Lower lobe of right lung (tissue), 2 donors: Measurements from ENCODE around the gene SLAMF7. TPM values are rescaled to one million over a fixed set of nuclear protein-coding genes. Genes with fewer than 3 reads are reported as not detected.

Experiments used
- ATAC-seq, 2 donors: fragments of 200-7000 bp; cut with Tn5 transposase; one replicate each; pipeline ENCODE4 v1.9.1; 2020 to 2022; ENCODE audit warnings: mild to moderate bottlenecking in 2 of 2, moderate library complexity in 2 of 2
- DNase-seq: peaks from one replicate; pipeline ENCODE4 v3.0.0-alpha.2; 2020
- H3K27ac ChIP-seq: fragments of 200-600 bp; one replicate; pipeline ENCODE4 v1.8.0; 2022
- H3K27me3 ChIP-seq: fragments of 200-600 bp; one replicate; pipeline ENCODE4 v1.8.0; 2022; ENCODE audit warnings: low read depth
- H3K36me3 ChIP-seq: fragments of 200-600 bp; one replicate; pipeline ENCODE4 v1.8.0; 2022; ENCODE audit warnings: mild to moderate bottlenecking
- H3K4me1 ChIP-seq: fragments of 200-600 bp; one replicate; pipeline ENCODE4 v1.8.0; 2022
- H3K4me3 ChIP-seq: fragments of 200-600 bp; one replicate; pipeline ENCODE4 v1.8.0; 2022; ENCODE audit warnings: mild to moderate bottlenecking
- H3K9me3 ChIP-seq: fragments of 200-600 bp; one replicate; pipeline ENCODE4 v1.8.0; 2022
- intact Hi-C: fragments of 100-400 bp; cut with DNase I; formaldehyde crosslinking; loops from one replicate; pipeline ENCODE4 v1.11.0; 2022
- total RNA-seq: library from RNA; stranded (reverse); fragmentation: NEBNext Ultra II Directional; extraction: Animal tissue kit (Norgen Biotek cat#: 25700); gene quantifications from one replicate; pipeline ENCODE4 v1.2.1, GENCODE V29; 2021
- TF ChIP-seq, protein P1 (sequence below): fragments of 200-600 bp; IDR thresholded peaks from one replicate; pipeline ENCODE4 v1.8.0; 2022; ENCODE audit warnings: antibody characterized with exemption, mild to moderate bottlenecking
- donor health status: DM: no; HTN: yes; CAD: no; lungs with severe emphysema.

The SLAMF7 gene
- total RNA-seq, 1 donor from 2014 or later, result 7.9 TPM

DNA sequence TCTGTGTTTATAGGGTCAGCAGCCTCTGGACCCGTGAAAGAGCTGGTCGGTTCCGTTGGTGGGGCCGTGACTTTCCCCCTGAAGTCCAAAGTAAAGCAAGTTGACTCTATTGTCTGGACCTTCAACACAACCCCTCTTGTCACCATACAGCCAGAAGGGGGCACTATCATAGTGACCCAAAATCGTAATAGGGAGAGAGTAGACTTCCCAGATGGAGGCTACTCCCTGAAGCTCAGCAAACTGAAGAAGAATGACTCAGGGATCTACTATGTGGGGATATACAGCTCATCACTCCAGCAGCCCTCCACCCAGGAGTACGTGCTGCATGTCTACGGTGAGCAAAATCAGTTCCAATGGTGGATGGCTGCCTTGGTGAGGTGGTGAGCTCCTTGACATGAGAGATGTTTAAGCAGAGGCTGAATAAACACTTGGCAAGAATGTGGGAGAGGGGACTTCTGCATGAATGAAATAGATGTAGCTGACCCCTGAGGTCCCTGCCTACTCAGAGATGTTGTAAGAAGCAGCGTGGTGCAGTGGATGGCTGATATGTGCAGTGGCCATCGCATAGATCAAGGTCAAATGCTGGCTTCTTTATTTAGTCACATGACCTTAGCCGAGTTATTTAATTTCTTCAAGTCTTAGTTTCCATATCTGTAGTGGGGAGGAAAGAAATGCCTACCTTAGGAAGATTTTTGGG lies 9.3 kb downstream of the SLAMF7 start:
- no peak overlapping the region for H3K4me3 ChIP-seq
- intact Hi-C loops, result no loop called here

DNA sequence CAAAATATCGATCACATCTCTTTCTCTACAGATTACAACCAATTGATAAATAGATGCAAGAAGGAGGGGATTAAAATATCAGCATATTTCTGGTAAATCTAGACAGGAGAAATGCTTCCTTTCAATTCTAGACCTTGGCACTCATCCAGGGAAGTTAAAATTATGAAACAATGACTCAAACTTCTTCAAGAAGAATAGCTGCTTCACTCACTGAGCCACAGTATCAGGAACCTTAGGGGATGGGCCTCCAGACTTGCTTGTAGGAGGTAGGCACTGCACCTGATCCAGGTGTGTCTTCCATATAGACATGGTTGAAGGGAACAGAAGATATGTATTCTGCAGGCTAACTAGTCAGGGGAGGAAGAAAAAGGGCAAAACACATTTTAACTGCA lies 9.8 kb downstream of the SLAMF7 start:
- no peak for ATAC-seq
- Histone ChIP-seq H3K4me1 (peaks cover 9% of the 10 kb centered on the region), H3K9me3 (no peaks in the 10 kb centered on the region), H3K27ac (no peak overlapping the region), H3K4me3 (no peak overlapping the region), H3K27me3 (no peaks in the 10 kb centered on the region), H3K36me3 (no peaks in the 10 kb centered on the region)
- DNase-seq, result no peak
- TF ChIP-seq, protein P1, sequence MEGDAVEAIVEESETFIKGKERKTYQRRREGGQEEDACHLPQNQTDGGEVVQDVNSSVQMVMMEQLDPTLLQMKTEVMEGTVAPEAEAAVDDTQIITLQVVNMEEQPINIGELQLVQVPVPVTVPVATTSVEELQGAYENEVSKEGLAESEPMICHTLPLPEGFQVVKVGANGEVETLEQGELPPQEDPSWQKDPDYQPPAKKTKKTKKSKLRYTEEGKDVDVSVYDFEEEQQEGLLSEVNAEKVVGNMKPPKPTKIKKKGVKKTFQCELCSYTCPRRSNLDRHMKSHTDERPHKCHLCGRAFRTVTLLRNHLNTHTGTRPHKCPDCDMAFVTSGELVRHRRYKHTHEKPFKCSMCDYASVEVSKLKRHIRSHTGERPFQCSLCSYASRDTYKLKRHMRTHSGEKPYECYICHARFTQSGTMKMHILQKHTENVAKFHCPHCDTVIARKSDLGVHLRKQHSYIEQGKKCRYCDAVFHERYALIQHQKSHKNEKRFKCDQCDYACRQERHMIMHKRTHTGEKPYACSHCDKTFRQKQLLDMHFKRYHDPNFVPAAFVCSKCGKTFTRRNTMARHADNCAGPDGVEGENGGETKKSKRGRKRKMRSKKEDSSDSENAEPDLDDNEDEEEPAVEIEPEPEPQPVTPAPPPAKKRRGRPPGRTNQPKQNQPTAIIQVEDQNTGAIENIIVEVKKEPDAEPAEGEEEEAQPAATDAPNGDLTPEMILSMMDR, result no peak
- intact Hi-C loops, result no loop called here

More for the DNA sequence above, 9.3 kb downstream of the SLAMF7 start:
- H3K36me3 ChIP-seq, result no peaks in the 10 kb centered on the region
- H3K27ac ChIP-seq, result no peak overlapping the region
- TF ChIP-seq, protein P1, result no peak
- no peaks in the 10 kb centered on the region for H3K27me3 ChIP-seq
- ATAC-seq (no peak), DNase-seq (no peak)
- no peaks in the 10 kb centered on the region for H3K9me3 ChIP-seq
- peaks cover 9% of the 10 kb centered on the region for H3K4me1 ChIP-seq

DNA sequence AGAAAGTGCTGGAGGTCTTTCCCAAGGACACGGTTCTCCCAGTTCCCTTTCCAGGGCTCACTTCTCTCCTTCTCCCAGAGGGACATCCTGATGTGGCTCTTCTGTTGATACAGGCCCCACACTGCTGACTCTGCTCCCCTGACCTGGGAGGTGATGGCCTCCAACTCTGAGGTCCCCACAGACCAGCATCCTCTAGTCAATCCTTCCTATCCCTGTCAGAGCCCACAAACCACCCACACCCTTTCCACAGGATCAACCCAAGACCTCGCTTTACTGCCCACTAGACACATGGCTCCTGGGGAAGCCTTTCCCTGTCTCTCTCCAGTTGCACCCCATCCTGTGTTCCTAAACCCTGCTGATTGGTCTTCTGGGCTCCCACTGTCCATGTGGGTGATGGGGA lies 11.6 kb downstream of the SLAMF7 start:
- Histone ChIP-seq H3K4me3 (no peak overlapping the region), H3K27me3 (no peaks in the 10 kb centered on the region), H3K9me3 (no peaks in the 10 kb centered on the region), H3K36me3 (no peaks in the 10 kb centered on the region), H3K27ac (no peak overlapping the region), H3K4me1 (peaks cover 9% of the 10 kb centered on the region)
- TF ChIP-seq, protein P1, result no peak
- ATAC-seq, result no peak
- intact Hi-C loops, result no loop called here
- no peak for DNase-seq

DNA sequence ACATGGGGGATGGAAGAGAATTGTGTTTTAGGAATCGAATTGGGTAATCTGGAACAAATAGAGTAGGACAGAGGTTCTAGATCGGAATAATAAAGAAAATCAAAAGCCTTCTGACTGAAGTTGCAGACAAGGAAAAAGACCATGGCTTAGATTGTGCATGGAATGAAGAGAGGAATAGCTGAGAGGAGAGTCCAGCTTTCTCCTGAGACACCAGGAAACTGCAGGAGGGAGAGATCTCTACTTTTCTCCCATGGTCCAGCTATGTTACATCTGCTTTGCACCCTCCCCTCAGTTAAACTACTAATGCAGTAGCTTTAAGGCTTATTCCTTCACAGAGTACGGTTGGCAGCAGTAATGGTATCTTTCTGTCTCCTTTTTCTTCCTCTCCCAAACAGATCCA lies 13.4 kb downstream of the SLAMF7 start:
- ATAC-seq, result no peak
- no peaks in the 10 kb centered on the region for H3K9me3 ChIP-seq

DNA sequence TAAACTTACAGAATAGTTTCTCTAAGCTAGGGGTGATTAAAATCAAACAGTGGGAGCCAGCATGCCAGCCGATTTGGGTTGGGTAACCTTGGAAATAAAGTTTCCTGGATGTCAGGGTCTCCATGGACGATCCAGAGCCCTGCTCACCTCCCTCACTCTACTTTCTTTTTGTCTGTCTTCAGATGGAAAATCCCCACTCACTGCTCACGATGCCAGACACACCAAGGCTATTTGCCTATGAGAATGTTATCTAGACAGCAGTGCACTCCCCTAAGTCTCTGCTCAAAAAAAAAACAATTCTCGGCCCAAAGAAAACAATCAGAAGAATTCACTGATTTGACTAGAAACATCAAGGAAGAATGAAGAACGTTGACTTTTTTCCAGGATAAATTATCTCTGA lies 13.9 kb downstream of the SLAMF7 start:
- Histone ChIP-seq H3K27me3 (no peaks in the 10 kb centered on the region), H3K9me3 (no peaks in the 10 kb centered on the region), H3K4me3 (no peak overlapping the region), H3K4me1 (peaks cover 9% of the 10 kb centered on the region), H3K27ac (no peak overlapping the region), H3K36me3 (no peaks in the 10 kb centered on the region)
- TF ChIP-seq, protein P1, result no peak
- intact Hi-C loops, result no loop called here
- ATAC-seq, result no peak
- no peak for DNase-seq

More for the DNA sequence above, 13.4 kb downstream of the SLAMF7 start:
- Histone ChIP-seq H3K4me1 (peaks cover 9% of the 10 kb centered on the region), H3K27me3 (no peaks in the 10 kb centered on the region), H3K27ac (no peak overlapping the region), H3K36me3 (no peaks in the 10 kb centered on the region), H3K4me3 (no peak overlapping the region)
- no peak for DNase-seq
- TF ChIP-seq, protein P1, result no peak
- intact Hi-C loops, result no loop called here
